HCT116 (cell line): ENCODE results near the gene CREB1. TPM values are rescaled to one million over a fixed set of nuclear protein-coding genes. Genes with fewer than 3 reads are reported as not detected.

Experiments
- ATAC-seq: fragments of 200-7000 bp; cut with Tn5 transposase; 2 replicates; pipeline ENCODE4 v1.9.1; 2020; ENCODE audit warnings: mild to moderate bottlenecking, moderate library complexity
- BruUV-seq: library from RNA; stranded (reverse); fragments of 400-500 nt; replicated peaks from 2 replicates; lab custom pipeline; 2021; lab: Mats Ljungman, UMichigan
- CTCF ChIA-PET: fragments of 300-600 bp; sonication (Branson Sonifier 250); formaldehyde crosslinking; loops from one replicate; lab custom pipeline; 2021; ENCODE audit warnings: antibody characterized with exemption; lab: Charles Lee
- POLR2A ChIA-PET: fragments of 300-600, 350-600 bp; sonication (Branson Sonifier 250); formaldehyde crosslinking; loops from one replicate; lab custom pipeline; 2021; ENCODE audit warnings: antibody characterized with exemption; lab: Charles Lee
- RAD21 ChIA-PET, 2 experiments: fragments of 300-600 bp; sonication (Branson Sonifier 250); formaldehyde crosslinking; loops; one replicate each; lab custom pipeline; 2023; ENCODE audit warnings: low total read pairs in 2 of 2; ENCODE audit not compliant: uncharacterized antibody in 2 of 2, unreplicated experiment in 2 of 2, low non-redundant PET in 1 of 2; lab: Charles Lee
- DNase-seq: peaks from one replicate; pipeline ENCODE4 v3.0.0-alpha.2; 2010; ENCODE audit warnings: low read depth, low spot score
- H2AFZ ChIP-seq: fragments of 200-600 bp; shearing (Covaris generic), sonication (generic); 2 replicates; pipeline ENCODE4 v1.6.1; 2017; ENCODE audit warnings: low read depth, mixed run types, mixed read lengths, antibody characterized with exemption, low read length; ENCODE audit not compliant: poor library complexity, severe bottlenecking
- H3K27ac ChIP-seq: 2 replicates; pipeline ENCODE4 v1.5.1; 2012; ENCODE audit warnings: low read depth, low read length
- H3K27me3 ChIP-seq: fragments of 200-600 bp; sonication (generic); 2 replicates; pipeline ENCODE4 v1.6.1; 2016; ENCODE audit warnings: mixed run types, low read length, mixed read lengths; ENCODE audit not compliant: insufficient read depth
- H3K36me3 ChIP-seq, 2 experiments: fragments of 200-500 bp in 1 of 2; fragments of 200-600 bp in 1 of 2; sonication (Bioruptor generic) in 1 of 2; sonication (generic) in 1 of 2; 2 replicates each; pipeline versions ENCODE4 v1.5.1 to v1.6.1; 2014 to 2016; ENCODE audit warnings: low read length in 2 of 2, inconsistent platforms in 1 of 2, mixed read lengths in 1 of 2, mixed run types in 1 of 2; ENCODE audit not compliant: insufficient read depth in 2 of 2, control insufficient read depth in 1 of 2
- H3K4me1 ChIP-seq, 2 experiments: fragments of 200-600 bp in 1 of 2; sonication (generic) in 1 of 2; 2 replicates each; pipeline versions ENCODE4 v1.5.1 to v1.6.1; 2012 to 2017; ENCODE audit warnings: low read length in 2 of 2, inconsistent platforms in 1 of 2, mild to moderate bottlenecking in 1 of 2, mixed read lengths in 1 of 2, mixed run types in 1 of 2, moderate library complexity in 1 of 2; ENCODE audit not compliant: insufficient read depth in 2 of 2, control insufficient read depth in 1 of 2
- H3K4me2 ChIP-seq: fragments of 200-600 bp; sonication (generic); 2 replicates; pipeline ENCODE4 v1.6.1; 2017; ENCODE audit warnings: mixed run types, low read length, mixed read lengths
- H3K4me3 ChIP-seq, 2 experiments: fragments of 200-600 bp in 1 of 2; sonication (generic) in 1 of 2; replicated peaks in 1 of 2; 2 replicates each; pipeline ENCODE4 v1.5.1; 2011 to 2016; ENCODE audit warnings: low read length in 2 of 2, control low read depth in 1 of 2, low read depth in 1 of 2, mild to moderate bottlenecking in 1 of 2, mixed read lengths in 1 of 2, mixed run types in 1 of 2
- H3K79me2 ChIP-seq: fragments of 200-600 bp; sonication (generic); 2 replicates; pipeline ENCODE4 v1.6.1; 2017; ENCODE audit warnings: mild to moderate bottlenecking, mixed run types, low read length, moderate library complexity, mixed read lengths; ENCODE audit not compliant: insufficient read depth
- H3K9ac ChIP-seq: fragments of 200-600 bp; sonication (generic); 2 replicates; pipeline ENCODE4 v1.6.1; 2016; ENCODE audit warnings: low read length, mixed read lengths
- H3K9me2 ChIP-seq: fragments of 200-600 bp; sonication (generic), shearing (Covaris generic); 2 replicates; pipeline ENCODE4 v1.6.1; 2017; ENCODE audit warnings: mixed run types, mild to moderate bottlenecking, moderate library complexity; ENCODE audit not compliant: insufficient read depth
- H3K9me3 ChIP-seq, 2 experiments: fragments of 200-500 bp in 1 of 2; fragments of 200-600 bp in 1 of 2; sonication (Bioruptor generic) in 1 of 2; sonication (generic) in 1 of 2; 2 replicates each; pipeline ENCODE4 v1.6.1; 2014 to 2017; ENCODE audit warnings: low read length in 2 of 2, mixed read lengths in 2 of 2, inconsistent platforms in 1 of 2, low read depth in 1 of 2, mild to moderate bottlenecking in 1 of 2, mixed run types in 1 of 2, moderate library complexity in 1 of 2; ENCODE audit not compliant: control insufficient read depth in 1 of 2, insufficient read depth in 1 of 2
- H4K20me1 ChIP-seq: fragments of 200-600 bp; sonication (generic), shearing (Covaris generic); 2 replicates; pipeline ENCODE4 v1.6.1; 2017; ENCODE audit warnings: mixed run types, mild to moderate bottlenecking, moderate library complexity; ENCODE audit not compliant: insufficient read depth
- ATF3 ChIP-seq: IDR thresholded peaks from 2 replicates; pipeline ENCODE4 v1.6.1; 2012
- CBX3 ChIP-seq: IDR thresholded peaks from 2 replicates; pipeline ENCODE4 v1.6.1; 2012; ENCODE audit warnings: low read depth
- CEBPB ChIP-seq: IDR thresholded peaks from 2 replicates; pipeline ENCODE4 v1.6.1; 2012; ENCODE audit warnings: low read depth
- CTCF ChIP-seq, 3 experiments: fragments of 200-600 bp in 1 of 3; sonication (generic) in 1 of 3; IDR thresholded peaks in 2 of 3; conservative IDR thresholded peaks in 1 of 3; 2 replicates each; pipeline ENCODE4 v1.5.1; 2012 to 2017; ENCODE audit warnings: low read depth in 2 of 3, low read length in 2 of 3, antibody characterized with exemption in 1 of 3, borderline replicate concordance in 1 of 3, control low read depth in 1 of 3, mild to moderate bottlenecking in 1 of 3, mixed read lengths in 1 of 3, mixed run types in 1 of 3, moderate library complexity in 1 of 3; ENCODE audit not compliant: insufficient read depth in 1 of 3
- EGR1 ChIP-seq: IDR thresholded peaks from 2 replicates; pipeline ENCODE4 v1.6.1; 2012; ENCODE audit warnings: low read depth
- ELF1 ChIP-seq: IDR thresholded peaks from 2 replicates; pipeline ENCODE4 v1.6.1; 2012; ENCODE audit warnings: low read depth, borderline replicate concordance
- EZH2 ChIP-seq: fragments of 200-600 bp; sonication (generic); IDR thresholded peaks from 2 replicates; pipeline ENCODE4 v1.6.1; 2017; ENCODE audit warnings: antibody characterized with exemption, mixed run types
- POLR2AphosphoS5 ChIP-seq: IDR thresholded peaks from 2 replicates; pipeline ENCODE4 v1.6.1; 2011; ENCODE audit warnings: mild to moderate bottlenecking, low read depth, low read length, moderate library complexity
- RAD21 ChIP-seq: IDR thresholded peaks from 2 replicates; pipeline ENCODE4 v1.6.1; 2012; ENCODE audit warnings: low read depth, mild to moderate bottlenecking
- SP1 ChIP-seq: IDR thresholded peaks from 2 replicates; pipeline ENCODE4 v1.6.1; 2012; ENCODE audit warnings: low read depth
- TCF7L2 ChIP-seq: IDR thresholded peaks from 2 replicates; pipeline ENCODE4 v1.7.0; 2011; ENCODE audit warnings: borderline replicate concordance, inconsistent platforms; ENCODE audit not compliant: insufficient read depth, insufficient read length; ENCODE audit errors: extremely low read depth
- YY1 ChIP-seq: IDR thresholded peaks from 2 replicates; pipeline ENCODE4 v1.6.1; 2011; ENCODE audit warnings: low read length, low read depth, moderate library complexity, mild to moderate bottlenecking; ENCODE audit not compliant: insufficient replicate concordance; ENCODE audit errors: extremely low read depth
- ZFX ChIP-seq: fragments of 450-650 bp; IDR thresholded peaks from 2 replicates; pipeline ENCODE4 v1.6.1; 2017
- intact Hi-C: fragments of 100-400 bp; cut with micrococcal nuclease; formaldehyde crosslinking; loops from 2 replicates; pipeline ENCODE4 v1.10.0; 2022
- total RNA-seq: library from RNA; stranded (reverse); gene quantifications from one replicate; pipeline ENCODE4 v1.2.1, GENCODE V29; 2021; ENCODE audit not compliant: unreplicated experiment
- TF ChIP-seq, protein P1 (sequence below): IDR thresholded peaks from 2 replicates; pipeline ENCODE4 v1.6.1; 2011; ENCODE audit warnings: mild to moderate bottlenecking, low read length, moderate library complexity; ENCODE audit not compliant: insufficient replicate concordance; ENCODE audit errors: extremely low read depth
- TF ChIP-seq, protein P2 (sequence below): IDR thresholded peaks from 2 replicates; pipeline ENCODE4 v1.6.1; 2012

Gene CREB1
- total RNA-seq, 1 experiment from 2014 or later: 60.4 TPM

DNA sequence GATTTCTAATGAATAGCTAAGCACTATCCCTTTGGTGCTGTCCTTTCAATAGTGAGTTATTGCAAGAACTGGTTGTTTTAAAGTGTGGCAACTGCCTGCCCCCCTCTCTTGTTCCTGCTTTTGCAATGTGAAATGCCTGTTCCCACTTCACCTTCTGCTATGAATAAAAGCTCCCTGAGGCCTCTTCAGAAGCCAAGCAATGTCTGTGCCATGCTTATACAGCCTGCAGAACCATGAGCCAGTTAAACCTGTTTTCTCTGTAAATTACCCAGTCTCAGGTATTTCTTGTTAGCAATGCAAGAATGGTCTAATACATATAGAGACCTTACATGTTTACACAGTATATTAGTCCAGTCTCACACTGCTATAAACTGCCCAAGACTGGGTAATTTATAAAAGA is 110.4 kb downstream of the CREB1 start:
- no peak overlapping the region for H2AFZ ChIP-seq
- CTCF ChIA-PET: no interaction called here
- RAD21 ChIA-PET: no interaction called here
- H3K27me3 ChIP-seq: no peaks in the 10 kb centered on the region
- no peak overlapping the region for H3K4me2 ChIP-seq
- ATAC-seq (no peak), DNase-seq (no peak)
- H3K79me2 ChIP-seq: no peaks in the 10 kb centered on the region
- TF ChIP-seq, protein P1, sequence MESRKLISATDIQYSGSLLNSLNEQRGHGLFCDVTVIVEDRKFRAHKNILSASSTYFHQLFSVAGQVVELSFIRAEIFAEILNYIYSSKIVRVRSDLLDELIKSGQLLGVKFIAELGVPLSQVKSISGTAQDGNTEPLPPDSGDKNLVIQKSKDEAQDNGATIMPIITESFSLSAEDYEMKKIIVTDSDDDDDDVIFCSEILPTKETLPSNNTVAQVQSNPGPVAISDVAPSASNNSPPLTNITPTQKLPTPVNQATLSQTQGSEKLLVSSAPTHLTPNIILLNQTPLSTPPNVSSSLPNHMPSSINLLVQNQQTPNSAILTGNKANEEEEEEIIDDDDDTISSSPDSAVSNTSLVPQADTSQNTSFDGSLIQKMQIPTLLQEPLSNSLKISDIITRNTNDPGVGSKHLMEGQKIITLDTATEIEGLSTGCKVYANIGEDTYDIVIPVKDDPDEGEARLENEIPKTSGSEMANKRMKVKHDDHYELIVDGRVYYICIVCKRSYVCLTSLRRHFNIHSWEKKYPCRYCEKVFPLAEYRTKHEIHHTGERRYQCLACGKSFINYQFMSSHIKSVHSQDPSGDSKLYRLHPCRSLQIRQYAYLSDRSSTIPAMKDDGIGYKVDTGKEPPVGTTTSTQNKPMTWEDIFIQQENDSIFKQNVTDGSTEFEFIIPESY: no peak
- no peak for TF ChIP-seq RAD21
- no peak for TF ChIP-seq EGR1
- no peak for TF ChIP-seq CEBPB
- no peak for TF ChIP-seq YY1
- no peak for TF ChIP-seq CTCF (IDR thresholded peaks at IDR 0.05 in 2 of 3, conservative IDR thresholded peaks at IDR 0.05 in 1 of 3; ENCODE audit: borderline replicate concordance in 1 of 3, insufficient read depth in 1 of 3, low read depth in 2 of 3, low read length in 2 of 3)
- no peak for TF ChIP-seq EZH2
- no peak for TF ChIP-seq POLR2AphosphoS5
- no peak for TF ChIP-seq ZFX
- no peak for TF ChIP-seq ATF3
- TF ChIP-seq SP1: no peak
- TF ChIP-seq, protein P2, sequence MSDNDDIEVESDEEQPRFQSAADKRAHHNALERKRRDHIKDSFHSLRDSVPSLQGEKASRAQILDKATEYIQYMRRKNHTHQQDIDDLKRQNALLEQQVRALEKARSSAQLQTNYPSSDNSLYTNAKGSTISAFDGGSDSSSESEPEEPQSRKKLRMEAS: no peak
- TF ChIP-seq ELF1: no peak
- no peak for TF ChIP-seq CBX3
- TF ChIP-seq TCF7L2: no peak
- H3K36me3 ChIP-seq: no peaks in the 10 kb centered on the region
- intact Hi-C loops: no loop called here
- H3K9ac ChIP-seq: no peak overlapping the region
- peaks cover 0 to 4% of the 10 kb centered on the region in 2 experiments; a peak in 1 of 4 replicates for H3K9me3 ChIP-seq
- BruUV-seq: no TSS peak
- no peaks in the 10 kb centered on the region for H3K9me2 ChIP-seq
- no peaks in the 10 kb centered on the region; a peak in 1 of 4 replicates for H3K4me1 ChIP-seq
- no peak overlapping the region for H3K4me3 ChIP-seq
- POLR2A ChIA-PET: no interaction called here
- no peaks in the 10 kb centered on the region for H4K20me1 ChIP-seq
- no peak overlapping the region for H3K27ac ChIP-seq
